CD4-positive, alpha-beta T cell treated with Interleukin-4 for 4 hours (primary cell): ENCODE data around the gene GOLGA3.
"Not testable (repeated sequence)": the region's sequence is repeated elsewhere in the genome, so short reads cannot be mapped to it uniquely, and the experiment has no call there.

Source experiments
- DNase-seq: peaks from one replicate; pipeline ENCODE4 v3.0.0-alpha.2; 2020

The GOLGA3 gene, protein sequence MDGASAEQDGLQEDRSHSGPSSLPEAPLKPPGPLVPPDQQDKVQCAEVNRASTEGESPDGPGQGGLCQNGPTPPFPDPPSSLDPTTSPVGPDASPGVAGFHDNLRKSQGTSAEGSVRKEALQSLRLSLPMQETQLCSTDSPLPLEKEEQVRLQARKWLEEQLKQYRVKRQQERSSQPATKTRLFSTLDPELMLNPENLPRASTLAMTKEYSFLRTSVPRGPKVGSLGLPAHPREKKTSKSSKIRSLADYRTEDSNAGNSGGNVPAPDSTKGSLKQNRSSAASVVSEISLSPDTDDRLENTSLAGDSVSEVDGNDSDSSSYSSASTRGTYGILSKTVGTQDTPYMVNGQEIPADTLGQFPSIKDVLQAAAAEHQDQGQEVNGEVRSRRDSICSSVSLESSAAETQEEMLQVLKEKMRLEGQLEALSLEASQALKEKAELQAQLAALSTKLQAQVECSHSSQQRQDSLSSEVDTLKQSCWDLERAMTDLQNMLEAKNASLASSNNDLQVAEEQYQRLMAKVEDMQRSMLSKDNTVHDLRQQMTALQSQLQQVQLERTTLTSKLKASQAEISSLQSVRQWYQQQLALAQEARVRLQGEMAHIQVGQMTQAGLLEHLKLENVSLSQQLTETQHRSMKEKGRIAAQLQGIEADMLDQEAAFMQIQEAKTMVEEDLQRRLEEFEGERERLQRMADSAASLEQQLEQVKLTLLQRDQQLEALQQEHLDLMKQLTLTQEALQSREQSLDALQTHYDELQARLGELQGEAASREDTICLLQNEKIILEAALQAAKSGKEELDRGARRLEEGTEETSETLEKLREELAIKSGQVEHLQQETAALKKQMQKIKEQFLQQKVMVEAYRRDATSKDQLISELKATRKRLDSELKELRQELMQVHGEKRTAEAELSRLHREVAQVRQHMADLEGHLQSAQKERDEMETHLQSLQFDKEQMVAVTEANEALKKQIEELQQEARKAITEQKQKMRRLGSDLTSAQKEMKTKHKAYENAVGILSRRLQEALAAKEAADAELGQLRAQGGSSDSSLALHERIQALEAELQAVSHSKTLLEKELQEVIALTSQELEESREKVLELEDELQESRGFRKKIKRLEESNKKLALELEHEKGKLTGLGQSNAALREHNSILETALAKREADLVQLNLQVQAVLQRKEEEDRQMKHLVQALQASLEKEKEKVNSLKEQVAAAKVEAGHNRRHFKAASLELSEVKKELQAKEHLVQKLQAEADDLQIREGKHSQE (N-terminal part only)

DNA sequence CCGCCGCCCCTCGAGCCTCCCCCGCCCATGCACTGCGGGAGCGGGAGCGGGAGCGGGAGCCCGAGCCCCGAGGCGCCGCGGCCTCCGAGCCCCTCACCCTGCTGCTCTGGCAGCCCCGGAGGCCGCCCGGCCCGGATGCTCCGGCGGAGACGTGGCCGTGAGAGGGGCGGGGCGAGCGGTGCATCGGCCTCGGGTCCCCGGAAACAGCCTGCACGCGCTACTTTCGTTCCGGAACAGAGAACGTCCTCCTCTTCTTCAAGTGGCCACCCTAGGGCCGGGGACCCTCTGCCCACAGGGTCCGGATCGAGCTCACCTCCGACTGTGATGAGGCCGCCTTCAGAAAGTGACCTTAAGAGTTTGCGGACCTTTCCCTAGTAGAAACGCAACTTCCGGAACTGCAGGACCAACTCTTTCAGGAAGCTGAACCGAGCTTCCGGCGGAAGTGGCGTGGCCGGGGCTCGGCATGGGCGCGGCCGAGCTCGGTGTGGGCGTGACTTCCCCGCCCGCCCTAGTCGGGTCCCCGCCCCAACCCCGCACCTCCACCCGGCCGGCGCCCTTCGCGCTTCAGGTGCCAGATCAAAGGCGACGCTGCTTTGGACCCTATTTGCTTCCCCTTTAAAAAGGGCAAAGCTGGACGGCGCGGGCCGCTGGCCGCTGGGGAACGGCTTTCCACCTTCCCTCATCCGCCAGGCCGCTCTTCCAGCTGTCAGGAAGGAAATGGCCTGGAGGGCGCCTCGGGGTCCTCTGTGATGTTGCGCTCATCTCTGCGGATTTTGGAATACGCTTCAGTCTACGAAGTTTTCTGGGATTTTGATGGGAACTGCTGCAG lies at the start of gene GOLGA3:
TSS of gene GOLGA3 (minus strand) at position 164 of the 829 bp plus-strand sequence. CDS start 6,741 bp downstream, outside the sequence.
- peak; percentile 93 for DNase-seq

GRCh38 chr12:132874620-132875019 lies 46.0 kb upstream of the GOLGA3 start:
- DNase-seq, result not testable (repeated sequence)

- DNase-seq, result no peak
Measured at GRCh38 chr12:132874175-132874574, 45.5 kb upstream of the GOLGA3 start.

GRCh38 chr12:132873724-132874123 lies 45.1 kb upstream of the GOLGA3 start:
- DNase-seq, result no peak

DNA sequence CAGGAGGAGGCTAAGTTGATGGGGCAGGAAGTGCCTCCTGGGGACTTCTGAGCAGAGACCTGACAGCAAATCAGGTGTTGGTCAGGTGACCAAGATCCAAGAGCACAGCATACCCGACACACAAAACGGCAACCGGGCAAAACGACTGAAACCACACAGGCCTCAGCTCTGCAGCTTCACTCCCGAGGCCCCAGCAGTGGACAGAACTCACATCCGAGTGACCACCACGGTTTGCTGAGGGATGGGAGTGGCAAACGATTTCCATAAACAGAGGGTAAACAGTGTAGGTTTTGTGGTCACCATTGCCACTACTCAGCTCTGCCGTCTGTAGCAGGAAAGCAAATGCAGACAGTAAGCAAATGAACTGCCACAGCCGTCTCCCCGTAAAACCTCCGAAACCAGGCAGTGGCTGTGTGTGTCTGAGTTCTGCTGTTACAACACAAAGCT lies 44.3 kb upstream of the GOLGA3 start:
- DNase-seq, result peak; percentile 16

GRCh38 chr12:132872073-132872855 lies 43.6 kb upstream of the GOLGA3 start:
- no peak for DNase-seq

DNA sequence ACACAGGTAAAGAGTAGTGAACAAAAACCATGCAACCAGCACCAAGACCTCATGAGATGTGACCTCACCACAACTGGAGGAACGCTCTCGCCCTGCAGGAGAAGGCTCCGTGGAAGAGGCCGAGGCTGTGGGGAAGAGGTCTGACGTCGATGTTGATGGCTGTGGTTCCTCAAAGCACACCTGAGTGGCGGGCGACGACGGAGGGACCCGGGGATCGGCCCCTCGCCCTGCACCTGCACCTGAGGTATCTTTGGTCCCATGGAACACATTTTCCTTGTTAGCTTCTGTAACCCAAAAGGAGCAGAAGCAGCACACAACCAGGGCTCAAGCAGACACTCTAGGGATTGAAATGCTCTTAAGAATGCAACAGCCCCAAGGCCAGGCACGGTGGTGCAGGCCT lies 40.9 kb upstream of the GOLGA3 start:
- DNase-seq, result no peak

GRCh38 chr12:132866251-132866828 lies 37.7 kb upstream of the GOLGA3 start:
- no peak for DNase-seq

DNA sequence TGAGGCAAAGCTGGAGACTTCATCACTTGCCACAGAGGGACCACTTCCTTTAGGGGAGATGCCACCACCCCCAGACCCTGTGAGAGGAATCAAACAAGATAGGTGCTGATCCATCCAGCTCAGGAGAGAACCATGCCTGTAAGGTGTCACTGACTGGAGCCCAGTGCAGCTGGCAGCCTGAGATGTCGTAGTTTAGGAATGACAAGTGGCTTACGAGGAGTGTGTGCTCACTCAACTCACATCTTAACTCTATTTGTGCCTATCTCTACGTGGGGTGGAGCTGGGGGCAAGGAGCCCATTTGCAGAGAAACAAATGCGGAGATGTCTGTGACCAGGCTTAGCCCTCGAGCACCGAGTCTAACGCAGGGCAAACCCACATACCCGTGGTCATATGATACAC lies 32.9 kb upstream of the GOLGA3 start:
- DNase-seq, result no peak

- DNase-seq, result no peak
Measured at GRCh38 chr12:132858718-132859266, 30.1 kb upstream of the GOLGA3 start.

GRCh38 chr12:132857019-132857418 lies 28.4 kb upstream of the GOLGA3 start:
- not testable (repeated sequence) for DNase-seq

GRCh38 chr12:132856581-132856980 lies 27.9 kb upstream of the GOLGA3 start:
- no peak for DNase-seq

DNA sequence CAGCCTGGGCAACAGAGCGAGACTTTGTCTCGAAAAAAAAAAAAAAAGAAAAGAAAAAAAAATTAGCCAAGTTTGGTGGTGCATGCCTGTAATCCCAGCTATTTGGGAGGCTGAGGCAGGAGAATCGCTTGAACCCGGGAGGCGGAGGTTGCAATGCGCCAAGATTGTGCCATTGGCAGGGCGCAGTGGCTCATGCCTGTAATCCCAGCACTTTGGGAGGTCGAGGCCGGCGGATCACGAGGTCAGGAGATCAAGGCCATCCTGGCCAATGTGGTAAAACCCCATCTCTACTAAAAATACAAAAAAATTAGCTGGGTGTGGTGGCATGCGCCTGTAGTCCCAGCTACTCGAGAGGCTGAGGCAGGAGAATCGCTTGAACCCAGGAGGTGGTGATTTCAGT lies 26.5 kb upstream of the GOLGA3 start:
- not testable (repeated sequence) for DNase-seq

GRCh38 chr12:132853285-132854092 lies 24.8 kb upstream of the GOLGA3 start:
- no peak for DNase-seq

GRCh38 chr12:132852496-132852895 lies 23.8 kb upstream of the GOLGA3 start:
- DNase-seq, result no peak

DNA sequence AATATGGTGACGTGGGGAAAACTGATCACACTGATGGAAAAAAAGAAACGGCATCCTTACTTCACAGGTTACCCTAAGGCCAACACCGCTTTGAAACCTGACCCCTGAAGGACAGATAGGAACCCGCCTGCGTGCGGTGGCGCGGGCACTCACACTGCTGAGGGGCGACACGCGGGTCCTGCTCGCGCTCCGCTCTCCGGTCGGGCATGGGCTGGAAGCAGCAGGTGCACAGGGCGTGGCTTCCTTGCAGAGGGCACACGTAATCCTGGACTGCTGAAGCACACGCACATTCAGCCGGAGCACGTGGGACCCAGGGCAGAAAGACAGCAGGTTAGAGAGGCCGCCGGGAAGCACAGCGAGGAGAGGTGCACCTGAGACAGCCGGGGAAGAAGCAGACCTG lies 22.8 kb upstream of the GOLGA3 start:
- DNase-seq, result no peak

- DNase-seq, result no peak
Measured at GRCh38 chr12:132850291-132850690, 21.6 kb upstream of the GOLGA3 start.

DNA sequence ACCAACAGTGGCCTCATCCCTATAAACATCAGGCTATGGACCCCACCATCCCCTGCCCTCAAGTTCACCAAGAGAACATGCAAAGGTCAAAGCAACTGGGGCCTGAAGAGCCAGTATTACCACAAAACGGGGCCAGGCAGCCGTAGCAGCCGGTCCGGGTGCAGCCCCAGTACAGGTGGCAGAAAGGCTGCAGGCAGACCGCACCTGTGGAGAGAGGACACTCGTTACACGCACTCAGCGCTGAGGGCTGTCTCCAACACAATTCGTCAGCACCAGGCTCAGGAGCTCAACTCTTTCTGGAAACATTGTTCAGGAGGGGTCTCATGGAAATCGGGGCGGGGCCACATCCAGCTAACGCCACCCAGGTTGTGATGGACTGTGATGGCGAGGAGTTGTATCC lies 19.9 kb upstream of the GOLGA3 start:
- DNase-seq, result no peak
